GM19043 (cell line): Measurements from ENCODE around the gene PLXDC2.
"Not testable (repeated sequence)": the region's sequence is repeated elsewhere in the genome, so short reads cannot be mapped to it uniquely, and the experiment has no call there.

ENCODE experiments used
- ATAC-seq: cut with Tn5 transposase; IDR thresholded peaks from one replicate; pipeline ENCODE4 v1.9.1; 2021; ENCODE audit warnings: low read depth; ENCODE audit not compliant: unreplicated experiment

PLXDC2 gene

DNA sequence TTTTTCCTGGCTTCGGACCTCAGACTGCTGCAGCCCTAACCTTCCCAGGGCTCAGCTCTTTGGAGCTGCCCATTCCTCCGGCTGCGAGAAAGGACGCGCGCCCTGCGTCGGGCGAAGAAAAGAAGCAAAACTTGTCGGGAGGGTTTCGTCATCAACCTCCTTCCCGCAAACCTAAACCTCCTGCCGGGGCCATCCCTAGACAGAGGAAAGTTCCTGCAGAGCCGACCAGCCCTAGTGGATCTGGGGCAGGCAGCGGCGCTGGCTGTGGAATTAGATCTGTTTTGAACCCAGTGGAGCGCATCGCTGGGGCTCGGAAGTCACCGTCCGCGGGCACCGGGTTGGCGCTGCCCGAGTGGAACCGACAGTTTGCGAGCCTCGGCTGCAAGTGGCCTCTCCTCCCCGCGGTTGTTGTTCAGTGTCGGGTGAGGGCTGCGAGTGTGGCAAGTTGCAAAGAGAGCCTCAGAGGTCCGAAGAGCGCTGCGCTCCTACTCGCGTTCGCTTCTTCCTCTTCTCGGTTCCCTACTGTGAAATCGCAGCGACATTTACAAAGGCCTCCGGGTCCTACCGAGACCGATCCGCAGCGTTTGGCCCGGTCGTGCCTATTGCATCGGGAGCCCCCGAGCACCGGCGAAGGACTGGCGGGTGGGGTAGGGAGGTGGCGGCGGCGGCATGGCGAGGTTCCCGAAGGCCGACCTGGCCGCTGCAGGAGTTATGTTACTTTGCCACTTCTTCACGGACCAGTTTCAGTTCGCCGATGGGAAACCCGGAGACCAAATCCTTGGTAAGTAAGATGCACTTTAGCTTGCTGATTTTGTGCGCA is at the start of gene PLXDC2:
TSS of gene PLXDC2 (plus strand) at position 22 of the 820 bp plus-strand sequence.
- no peak for ATAC-seq

- no peak for ATAC-seq
Observed at GRCh38 chr10:19767876-19768275, 48.4 kb upstream of the PLXDC2 start.

DNA sequence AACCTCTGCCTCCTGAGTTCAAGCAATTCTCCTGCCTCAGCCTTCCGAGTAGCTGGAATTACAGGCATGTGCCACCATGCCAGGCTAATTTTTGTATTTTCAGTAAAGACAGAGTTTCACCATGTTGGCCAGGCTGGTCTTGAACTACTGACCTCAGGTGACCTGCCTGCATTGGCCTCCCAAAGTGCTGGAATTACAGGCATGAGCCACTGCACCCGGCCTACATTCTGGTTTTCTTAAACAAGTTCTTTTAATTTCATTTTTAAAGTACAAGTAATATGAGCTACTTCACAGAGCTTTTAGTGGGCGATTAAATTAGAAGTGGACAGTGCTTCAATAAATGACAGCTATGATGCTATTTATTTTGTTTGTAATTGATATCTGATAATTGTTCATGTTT is 46.4 kb upstream of the PLXDC2 start:
- ATAC-seq, result not testable (repeated sequence)

DNA sequence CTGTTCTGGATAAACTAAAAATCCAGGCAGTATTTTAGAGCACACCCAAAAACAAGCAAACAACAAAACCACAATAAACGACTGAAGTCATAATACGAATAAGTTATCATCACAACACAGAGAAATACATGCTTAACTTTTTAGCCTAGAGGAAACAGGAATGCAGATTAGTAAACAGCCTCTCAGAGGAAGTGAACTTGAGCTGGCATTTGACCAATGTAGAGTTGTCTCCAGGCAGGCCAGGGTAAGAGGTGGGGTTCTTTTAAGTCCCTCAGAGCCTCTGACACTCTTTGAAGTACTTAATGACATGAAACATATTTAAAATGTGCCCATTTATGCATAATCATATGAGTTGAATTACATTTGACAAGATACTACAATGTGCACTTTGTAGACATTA is 43.3 kb upstream of the PLXDC2 start:
- no peak for ATAC-seq

- ATAC-seq, result no peak
Observed at GRCh38 chr10:19775296-19775695, 40.9 kb upstream of the PLXDC2 start.

DNA sequence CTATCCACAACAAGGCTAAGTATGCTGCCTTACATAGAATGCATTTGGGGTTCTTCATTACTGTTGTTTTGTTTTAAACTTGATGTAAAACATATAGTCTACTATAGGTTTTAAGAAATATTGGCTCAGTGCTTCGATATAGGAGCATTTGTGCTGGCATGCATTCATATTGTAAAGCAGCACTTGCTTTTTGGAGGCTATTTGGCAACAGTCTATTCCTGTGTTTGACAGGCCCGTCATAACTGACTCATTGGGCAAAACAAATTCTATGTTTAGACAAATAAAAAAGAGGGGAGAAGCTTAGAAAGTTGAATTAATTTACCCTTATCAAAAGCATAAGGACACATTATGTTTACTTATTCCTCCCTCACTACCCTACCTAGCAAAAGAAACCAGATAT is 38.4 kb upstream of the PLXDC2 start:
- no peak for ATAC-seq

DNA sequence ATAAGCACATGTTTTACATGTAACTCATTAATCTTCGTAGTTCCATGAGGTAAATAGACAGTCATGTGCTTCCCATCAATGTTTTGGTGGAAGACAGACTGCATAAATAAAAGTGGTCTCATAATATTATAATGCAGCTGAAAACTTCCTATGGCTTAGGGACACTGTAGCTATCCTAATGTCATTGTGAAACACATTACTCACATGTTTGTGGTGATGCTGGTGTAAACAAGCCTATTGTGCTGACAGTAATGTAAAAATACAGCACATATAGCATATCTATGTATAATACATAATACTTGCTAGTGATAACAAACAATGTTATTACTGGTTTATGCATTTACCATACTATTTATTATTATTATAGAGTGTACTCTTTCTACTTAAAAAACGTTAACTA is 37.2 kb upstream of the PLXDC2 start:
- ATAC-seq, result no peak

DNA sequence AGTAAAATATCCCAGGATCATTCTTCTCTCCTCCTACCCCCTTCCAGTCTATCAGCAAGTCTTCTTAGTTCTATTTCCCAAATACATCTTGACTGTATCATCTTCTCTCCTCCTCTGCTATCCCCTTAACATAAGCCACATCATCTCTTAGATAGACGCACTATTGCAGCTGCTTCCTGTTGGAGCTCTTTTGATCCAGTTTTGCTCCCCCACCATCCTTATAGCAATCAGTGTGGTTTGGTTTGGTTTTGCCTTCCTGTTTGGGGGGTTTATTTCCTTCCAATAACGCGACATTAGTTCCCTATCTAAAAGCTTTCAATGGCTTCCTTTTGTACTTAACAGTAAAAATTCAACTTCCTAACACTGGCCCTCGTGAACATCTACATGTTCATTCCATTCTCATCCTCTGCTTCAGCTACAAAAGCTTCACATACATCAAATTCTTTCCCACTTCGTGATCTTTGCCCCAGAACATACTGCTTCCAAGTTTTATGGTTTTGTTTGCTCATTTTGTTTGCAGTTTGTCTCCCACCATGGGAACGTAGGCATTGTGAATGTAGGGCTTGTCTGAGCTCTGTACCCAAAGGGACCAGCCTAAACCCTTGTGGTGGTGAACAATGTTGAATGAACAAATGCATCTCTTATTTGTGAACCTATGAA is 33.7 kb upstream of the PLXDC2 start:
- ATAC-seq, result no peak

DNA sequence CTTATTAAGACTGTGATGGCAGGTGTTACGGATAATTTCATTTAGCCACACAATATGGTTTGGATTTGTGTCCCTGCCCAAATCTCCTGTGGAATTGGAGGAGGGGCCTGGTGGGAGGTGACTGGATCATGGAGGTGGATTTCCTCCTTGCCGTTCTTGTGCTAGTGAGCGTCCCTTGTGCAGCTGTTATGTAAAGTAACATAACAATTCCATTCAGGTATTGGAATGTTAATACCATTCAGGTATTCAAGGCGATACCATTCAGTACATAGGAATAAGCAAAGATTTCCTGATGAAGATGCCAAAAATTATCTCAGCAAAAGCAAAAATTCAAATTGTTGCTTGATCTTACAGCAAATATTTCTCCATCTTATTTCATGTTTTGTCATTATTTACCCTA is 32.5 kb upstream of the PLXDC2 start:
- no peak for ATAC-seq

DNA sequence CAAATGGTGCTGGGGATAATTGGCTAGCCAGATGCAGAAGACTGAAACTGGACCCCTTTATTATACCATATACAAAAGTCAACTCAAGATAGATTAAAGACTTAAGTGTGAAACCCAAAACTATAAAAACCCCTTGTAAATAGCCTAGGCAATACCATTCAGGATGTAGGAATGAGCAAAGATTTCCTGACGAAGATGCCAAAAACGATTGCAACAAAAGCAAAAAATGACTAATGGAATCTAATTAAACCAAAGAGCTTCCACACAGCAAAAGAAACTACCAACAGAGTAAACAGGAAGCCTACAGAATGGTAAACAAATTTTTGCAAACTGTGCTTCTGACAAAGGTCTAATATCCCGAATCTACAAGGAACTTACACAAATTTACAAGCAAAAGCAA is 30.9 kb upstream of the PLXDC2 start:
- no peak for ATAC-seq

DNA sequence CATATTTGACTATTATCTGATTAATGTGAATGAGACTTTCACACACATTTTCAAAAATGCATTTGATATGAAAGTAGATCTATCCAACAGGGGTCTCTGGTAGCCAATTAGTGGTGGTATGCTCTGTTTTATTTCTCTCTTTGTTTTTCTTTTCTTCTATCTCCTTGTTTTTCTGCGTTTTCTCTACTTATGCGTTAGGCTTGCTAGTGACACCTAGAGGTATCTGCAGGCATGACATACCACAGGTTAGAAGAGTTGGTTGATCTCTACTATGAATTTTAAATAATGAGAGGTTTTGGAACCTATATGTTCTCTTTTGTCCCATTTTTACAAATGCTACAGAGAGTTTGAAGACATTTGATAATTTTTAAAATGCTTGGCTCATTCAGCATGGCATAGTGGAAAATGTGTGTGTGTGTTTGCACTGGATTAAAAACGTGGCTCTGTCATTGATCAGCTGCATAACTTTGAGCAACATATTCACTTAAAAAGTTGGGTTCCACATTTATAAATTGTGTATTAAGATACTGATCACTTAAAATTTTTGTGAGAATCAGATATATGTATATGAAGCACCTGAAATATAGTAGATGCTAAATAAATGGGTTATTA is 28.1 kb upstream of the PLXDC2 start:
- no peak for ATAC-seq

DNA sequence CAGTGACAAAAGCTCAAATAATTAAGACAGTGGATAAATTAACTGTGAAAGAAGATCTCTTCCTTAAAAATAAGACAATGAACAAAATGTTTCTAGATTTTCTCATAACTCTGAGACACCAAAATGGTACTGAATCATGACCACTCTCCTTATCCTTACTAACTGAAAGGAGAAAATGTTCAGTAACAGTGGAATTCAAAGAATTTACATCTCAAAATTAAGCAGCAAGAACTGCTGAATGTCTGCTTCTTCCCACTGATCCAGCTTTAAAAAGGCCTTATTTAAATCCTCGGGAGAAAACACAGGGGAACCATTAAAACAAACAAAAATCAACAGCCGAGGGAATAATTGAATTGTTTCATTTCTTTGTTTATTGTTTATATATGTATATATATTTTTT is 27.3 kb upstream of the PLXDC2 start:
- no peak for ATAC-seq

GRCh38 chr10:19789607-19790006 is 26.6 kb upstream of the PLXDC2 start:
- no peak for ATAC-seq

GRCh38 chr10:19791032-19791431 is 25.2 kb upstream of the PLXDC2 start:
- ATAC-seq, result no peak

DNA sequence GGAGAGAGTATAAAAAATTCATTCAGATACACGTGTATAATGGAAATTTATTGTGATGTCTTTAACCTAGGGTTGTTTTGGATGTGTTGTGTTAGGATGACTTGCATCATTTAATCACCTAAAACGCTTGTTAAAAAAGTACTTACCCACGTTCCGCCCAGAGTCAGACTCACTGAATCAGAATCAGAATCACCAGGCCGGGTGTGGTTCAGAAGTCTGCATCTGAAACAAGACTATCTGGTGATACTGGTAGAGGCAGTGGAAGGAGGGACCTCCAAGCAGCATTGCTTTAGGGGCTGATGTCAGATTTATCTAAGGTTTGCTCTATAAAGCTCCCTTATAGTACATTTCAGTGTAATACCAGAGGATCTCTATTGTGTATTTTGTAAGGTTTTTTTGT is 20.5 kb upstream of the PLXDC2 start:
- no peak for ATAC-seq

- no peak for ATAC-seq
Observed at GRCh38 chr10:19800161-19800560, 16.1 kb upstream of the PLXDC2 start.

- no peak for ATAC-seq
Observed at GRCh38 chr10:19801369-19801768, 14.9 kb upstream of the PLXDC2 start.

DNA sequence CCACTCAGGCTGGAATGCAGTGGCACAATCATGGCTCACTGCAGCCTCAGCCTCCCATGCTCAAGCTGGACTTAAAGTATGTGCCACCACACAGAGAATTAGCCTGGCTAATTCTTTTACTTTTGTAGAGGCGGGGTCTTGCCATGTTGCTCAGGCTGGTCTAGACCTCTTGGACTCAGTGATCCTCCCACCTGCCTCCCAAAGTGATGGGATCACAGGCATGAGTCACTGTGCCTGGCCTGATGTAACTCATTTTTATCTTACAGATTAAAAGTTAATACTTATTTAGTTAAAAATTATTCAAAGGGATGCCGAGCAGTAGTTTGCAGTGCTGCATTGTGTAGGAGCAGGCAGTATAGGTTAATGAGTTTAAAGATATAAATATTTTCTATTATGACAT is 12.6 kb upstream of the PLXDC2 start:
- no peak for ATAC-seq

DNA sequence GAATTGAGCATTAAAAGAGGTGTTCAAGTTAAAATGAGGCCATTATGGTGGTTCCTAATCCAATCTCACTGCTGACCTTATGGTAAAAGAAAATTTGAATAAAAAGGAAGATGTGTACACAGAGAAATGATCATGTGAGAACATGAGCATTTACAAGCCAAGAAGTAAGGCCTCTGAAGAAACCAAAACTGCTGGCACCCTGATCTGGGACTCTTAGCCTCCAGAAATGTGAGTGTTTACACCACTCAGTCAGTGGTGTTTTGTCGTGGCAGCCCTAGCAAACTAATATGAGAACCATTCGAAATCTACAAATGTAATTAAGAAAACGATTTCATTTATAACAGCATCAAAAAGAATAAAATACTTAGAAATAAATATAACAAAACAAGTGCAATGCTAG is 6.8 kb upstream of the PLXDC2 start:
- ATAC-seq, result no peak

DNA sequence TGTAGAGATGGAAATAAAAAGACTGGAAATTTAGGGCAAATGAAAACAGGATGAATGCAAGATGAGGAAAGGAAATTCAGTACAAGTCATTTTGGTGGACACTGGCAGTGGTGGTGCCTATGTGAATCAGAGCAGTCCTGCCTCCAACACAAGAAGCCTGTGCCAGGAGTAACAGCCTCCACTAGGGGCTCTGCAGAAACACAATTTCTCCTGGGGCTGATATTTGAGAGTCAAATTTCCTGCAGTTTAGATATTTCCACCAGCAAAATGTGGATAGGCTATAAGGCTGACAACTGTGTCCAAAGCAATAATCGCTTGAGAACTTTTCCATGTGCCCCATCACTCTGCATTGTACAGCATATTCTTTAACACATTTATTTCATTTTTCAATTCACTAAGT is 4.7 kb upstream of the PLXDC2 start:
- ATAC-seq, result no peak

- no peak for ATAC-seq
Observed at GRCh38 chr10:19812976-19813375, 3.3 kb upstream of the PLXDC2 start.
